ENCODE results near the gene OPCML. TPM values are rescaled to one million over a fixed set of nuclear protein-coding genes. Genes with fewer than 3 reads are reported as not detected.

Gene OPCML
- total RNA-seq, 1 donor: not detected

GRCh38 chr11:133240908-133241655 is 291.2 kb downstream of the OPCML start:
- no peak for DNase-seq (ENCODE audit: low read depth in 2 of 3, low spot score in 2 of 3)

GRCh38 chr11:133239575-133239974 is 292.7 kb downstream of the OPCML start:
- no peak for DNase-seq (ENCODE audit: low read depth in 2 of 3, low spot score in 2 of 3)

DNA sequence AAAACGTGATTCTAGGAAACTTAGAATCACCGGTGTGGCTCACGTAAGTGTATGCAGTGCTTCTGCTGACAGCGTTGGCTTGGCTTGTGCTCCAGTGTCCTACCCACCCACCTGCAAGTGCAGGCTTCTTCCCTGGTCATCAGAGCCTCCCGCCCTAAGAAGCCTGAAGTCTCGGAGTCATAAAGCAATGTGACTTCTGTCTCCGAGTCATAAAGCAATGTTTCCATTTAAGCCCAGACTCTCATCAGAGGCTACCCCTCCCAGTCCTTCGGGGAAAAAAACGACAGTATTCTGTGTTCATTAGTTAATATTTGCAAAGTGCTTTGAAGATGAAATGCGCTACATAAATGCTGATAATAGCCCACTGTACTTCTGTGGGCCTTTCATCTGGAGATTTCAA is 293.8 kb downstream of the OPCML start:
- DNase-seq (ENCODE audit: low read depth in 2 of 3, low spot score in 2 of 3): no peak

DNA sequence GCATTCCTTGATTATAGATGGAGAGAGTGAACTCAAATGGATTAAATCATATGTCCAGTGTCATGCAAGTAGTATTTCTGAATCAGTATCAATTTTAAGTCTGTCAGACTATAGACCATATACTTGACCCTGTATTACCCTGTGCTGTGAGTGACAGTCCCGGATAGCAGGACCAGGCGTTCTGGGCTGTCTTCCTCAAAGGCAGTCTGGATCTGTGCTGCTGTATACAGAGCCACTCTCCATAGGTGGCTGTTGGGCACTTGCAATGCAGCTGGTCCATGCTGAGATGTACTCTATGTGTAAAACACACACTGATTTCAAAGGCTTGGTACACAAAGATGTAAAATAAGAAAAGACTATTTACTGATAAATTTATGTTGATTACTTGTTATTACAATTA is 294.3 kb downstream of the OPCML start:
- DNase-seq (ENCODE audit: low read depth in 2 of 3, low spot score in 2 of 3): no peak

- DNase-seq (ENCODE audit: low read depth in 2 of 3, low spot score in 2 of 3): no peak
Measured at GRCh38 chr11:133235381-133235780, 296.9 kb downstream of the OPCML start.

DNA sequence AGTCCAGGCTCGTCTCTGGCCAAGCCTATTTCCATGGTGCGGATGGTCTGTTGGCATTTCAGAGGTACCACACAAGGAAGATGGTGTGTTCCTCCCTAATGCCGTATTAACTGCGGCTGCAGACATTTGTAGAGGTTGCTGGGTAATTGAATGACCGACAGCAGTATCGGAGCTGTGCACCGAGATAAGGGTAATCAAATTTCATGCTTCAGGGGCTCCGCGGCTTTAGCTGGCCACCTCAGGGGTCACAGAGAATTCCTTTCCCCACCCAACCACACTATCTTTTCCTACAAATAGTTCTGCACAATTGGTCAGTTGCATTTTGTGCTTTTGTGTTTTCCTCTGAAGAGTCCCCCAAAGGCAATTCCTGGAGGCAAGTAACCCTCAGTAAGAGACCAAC is 297.4 kb downstream of the OPCML start:
- no peak for DNase-seq (ENCODE audit: low read depth in 2 of 3, low spot score in 2 of 3)

GRCh38 chr11:133232665-133233064 is 299.6 kb downstream of the OPCML start:
- no peak for DNase-seq (ENCODE audit: low read depth in 2 of 3, low spot score in 2 of 3)

DNA sequence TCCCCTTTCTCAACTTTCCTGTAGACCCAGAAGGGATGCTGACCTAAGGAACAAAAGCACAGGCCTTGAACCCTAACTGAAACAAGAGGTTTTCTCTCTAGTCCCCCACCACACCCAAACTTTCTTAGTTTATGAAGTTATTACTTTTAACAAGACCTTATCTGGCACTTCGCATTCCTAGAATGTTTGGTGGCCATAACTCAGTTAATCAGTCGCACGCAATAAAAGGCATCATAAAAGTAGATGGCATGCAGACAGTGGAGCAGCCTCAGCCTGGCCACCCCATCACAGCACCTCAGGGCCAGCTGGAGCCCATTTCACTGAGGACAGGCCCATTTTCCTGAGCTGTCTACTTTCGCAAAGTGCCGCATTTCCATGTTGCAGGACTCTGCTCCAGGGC is 301.9 kb downstream of the OPCML start:
- DNase-seq (ENCODE audit: low read depth in 2 of 3, low spot score in 2 of 3): no peak

GRCh38 chr11:133228471-133229329 is 303.6 kb downstream of the OPCML start:
- DNase-seq (ENCODE audit: low read depth in 2 of 3, low spot score in 2 of 3): no peak

DNA sequence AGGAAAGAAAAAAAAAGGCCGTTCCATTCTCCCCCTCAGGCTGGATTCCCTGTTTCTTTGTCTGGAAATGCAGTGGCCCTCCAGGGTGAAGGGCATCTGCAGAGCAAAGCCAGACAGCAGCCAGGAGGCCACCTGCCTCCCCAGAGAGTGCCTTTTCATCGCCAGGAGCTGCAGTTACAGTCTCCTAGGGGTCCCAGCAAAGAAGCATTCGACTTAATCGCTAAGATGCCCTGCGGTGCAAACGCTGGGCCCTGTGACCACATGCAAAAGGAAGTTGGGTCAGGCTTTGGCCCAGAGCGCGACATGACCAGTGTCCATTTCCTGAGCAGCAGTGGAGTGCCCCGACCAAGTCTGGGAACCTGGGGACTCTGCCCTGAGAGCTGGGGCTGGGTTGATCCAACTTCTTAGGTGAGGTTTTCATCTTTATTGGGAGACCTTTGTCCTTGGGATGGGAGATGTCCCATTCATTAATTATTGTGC is 304.6 kb downstream of the OPCML start:
- no peak for DNase-seq (ENCODE audit: low read depth in 2 of 3, low spot score in 2 of 3)

DNA sequence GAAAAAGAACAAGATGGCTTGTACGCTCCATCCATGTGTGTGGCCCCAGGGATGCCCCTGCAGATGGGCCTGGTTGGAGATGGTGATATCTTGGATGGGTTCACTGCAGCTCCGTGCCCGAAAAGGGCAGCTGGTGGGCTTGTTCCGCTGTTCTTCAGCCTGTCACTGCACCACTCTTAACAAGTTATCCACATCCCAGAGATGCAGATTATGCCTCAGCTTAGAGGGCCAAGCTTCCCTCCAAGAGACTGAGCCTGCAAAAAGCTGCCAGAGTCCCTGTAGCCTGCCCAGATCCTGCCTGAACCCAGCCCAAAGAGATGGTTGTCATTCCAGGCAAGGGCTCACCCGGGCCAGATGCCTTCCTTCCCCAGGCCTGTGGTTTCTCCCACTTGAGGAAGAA is 308.0 kb downstream of the OPCML start:
- no peak for DNase-seq (ENCODE audit: low read depth in 2 of 3, low spot score in 2 of 3)

- DNase-seq (ENCODE audit: low read depth in 2 of 3, low spot score in 2 of 3): no peak
Measured at GRCh38 chr11:133222425-133223330, 309.6 kb downstream of the OPCML start.

DNA sequence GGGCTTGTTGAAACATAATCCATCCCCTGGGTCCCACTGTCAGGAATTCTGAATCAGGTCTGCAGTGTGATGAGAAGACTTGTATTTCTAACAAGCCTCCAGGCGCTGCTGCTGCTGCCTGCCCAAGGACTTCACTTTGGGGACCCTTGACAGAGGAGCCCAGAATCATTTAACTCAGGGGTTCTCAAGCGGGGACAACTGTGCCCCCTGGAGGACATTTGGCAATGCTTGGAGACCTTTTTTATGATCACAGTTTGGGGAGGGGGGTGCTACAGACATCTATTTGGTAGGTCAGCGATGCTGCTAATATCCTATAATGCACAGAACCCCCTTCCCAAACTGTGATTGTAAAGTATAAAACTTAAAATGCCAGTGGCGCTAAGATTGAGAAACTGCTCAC is 312.8 kb downstream of the OPCML start:
- peak in 2 of 3 donors; percentile 6 to 40 for DNase-seq (ENCODE audit: low read depth in 2 of 3, low spot score in 2 of 3)

DNA sequence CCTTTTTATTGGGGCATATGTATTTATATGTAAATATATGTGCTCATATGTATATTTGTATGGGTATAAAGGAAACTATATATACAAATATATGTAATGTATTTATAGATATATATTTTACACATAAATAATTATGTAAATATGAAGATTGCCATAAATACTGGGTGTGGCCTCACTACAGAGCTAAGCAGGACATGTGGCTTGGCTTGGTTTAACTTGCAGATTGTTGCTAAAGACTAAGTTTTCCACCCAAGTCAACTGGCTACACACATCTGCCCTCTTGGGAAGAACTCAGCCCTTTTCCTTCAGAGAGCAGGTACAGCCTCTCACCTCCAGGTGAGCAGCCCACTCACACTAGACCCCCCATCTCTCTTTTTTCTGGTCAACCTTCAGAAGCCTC is 315.5 kb downstream of the OPCML start:
- DNase-seq (ENCODE audit: low read depth in 2 of 3, low spot score in 2 of 3): no peak

GRCh38 chr11:133215596-133216230 is 316.6 kb downstream of the OPCML start:
- no peak for DNase-seq (ENCODE audit: low read depth in 2 of 3, low spot score in 2 of 3)

- no peak for DNase-seq (ENCODE audit: low read depth in 2 of 3, low spot score in 2 of 3)
Measured at GRCh38 chr11:133214646-133215045, 317.7 kb downstream of the OPCML start.

DNA sequence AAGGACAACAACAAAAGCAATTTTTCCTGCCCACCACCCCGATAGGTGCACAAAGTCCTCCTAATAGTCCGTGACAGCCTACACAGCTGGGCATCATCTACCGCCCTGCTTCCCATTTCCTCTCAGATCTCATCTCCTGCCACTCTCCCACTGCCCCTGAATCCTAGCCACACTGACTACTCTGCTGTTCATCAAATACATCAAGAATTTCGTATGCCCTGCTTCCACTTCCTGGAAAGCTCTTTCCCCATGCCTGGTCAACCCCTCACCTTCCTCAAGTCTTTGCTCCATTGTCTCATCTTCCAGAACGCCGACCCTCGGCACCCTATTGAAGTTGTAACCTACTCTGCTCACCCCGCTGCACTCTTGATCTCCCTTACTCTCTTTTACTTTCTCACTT is 320.1 kb downstream of the OPCML start:
- no peak for DNase-seq (ENCODE audit: low read depth in 2 of 3, low spot score in 2 of 3)

- no peak for DNase-seq (ENCODE audit: low read depth in 2 of 3, low spot score in 2 of 3)
Measured at GRCh38 chr11:133207995-133208394, 324.3 kb downstream of the OPCML start.

GRCh38 chr11:133206313-133207005 is 325.8 kb downstream of the OPCML start:
- no peak for DNase-seq (ENCODE audit: low read depth in 2 of 3, low spot score in 2 of 3)

DNA sequence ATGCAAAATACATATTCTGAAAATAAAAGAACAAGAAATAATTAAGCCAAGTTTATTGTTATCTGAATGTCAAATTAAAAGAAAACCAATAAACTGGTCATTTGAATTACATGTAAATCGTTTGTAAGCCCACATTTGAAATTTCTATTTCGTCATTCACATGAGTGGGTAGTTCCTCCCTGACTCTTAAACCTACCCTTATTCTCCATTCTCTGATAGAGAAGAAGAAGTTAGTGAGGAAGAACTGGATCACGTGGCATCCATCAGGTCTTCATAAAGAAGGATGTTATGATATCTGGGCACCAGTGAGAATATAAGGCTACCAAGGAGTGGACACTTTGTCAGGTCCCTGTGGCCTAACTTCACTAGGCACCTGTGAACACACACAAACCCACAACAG is 328.1 kb downstream of the OPCML start:
- DNase-seq (ENCODE audit: low read depth in 2 of 3, low spot score in 2 of 3): no peak
